ENCODE measurements around the gene CAPN3. TPM values are rescaled to one million over a fixed set of nuclear protein-coding genes. Genes with fewer than 3 reads are reported as not detected.

Gene CAPN3
- total RNA-seq, 3 donors from 2014 or later (not counting 1 experiment from before 2014, with no cell fraction given): 5.5 to 10.8 (median 6.8) TPM

DNA sequence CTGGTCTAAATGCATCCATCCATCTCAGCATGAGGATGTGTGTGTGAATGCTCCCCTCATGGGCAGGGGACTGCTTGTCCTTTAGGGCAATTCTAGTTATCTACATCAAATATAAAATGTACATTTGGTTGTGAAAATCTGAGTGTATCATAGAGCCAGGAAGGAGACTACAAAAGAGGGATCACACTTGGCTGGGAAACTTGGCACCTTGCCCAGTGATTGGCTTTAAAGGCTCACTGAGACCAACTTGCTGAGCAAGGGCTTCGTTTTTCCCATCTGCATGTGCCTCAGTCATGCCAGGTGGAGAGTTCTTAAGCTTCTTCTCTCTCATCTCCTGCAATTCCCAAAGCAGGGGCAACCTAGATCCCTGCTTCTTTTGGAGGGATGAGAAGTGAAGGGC, 5.2 kb downstream of the CAPN3 start:
- Mint-ChIP-seq H3K4me3 (no peak overlapping the region), H3K36me3 (no peaks in the 10 kb centered on the region), H3K27ac (no peak overlapping the region), H3K27me3 (ENCODE audit: low read depth in 2 of 2) (no peaks in the 10 kb centered on the region), H3K4me1 (peaks cover 0 to 5% of the 10 kb centered on the region in 2 donors), H3K9me3 (no peaks in the 10 kb centered on the region)
- ATAC-seq (no peak), DNase-seq (peak in 1 of 2 donors; percentile 6)
- intact Hi-C loops (cut with micrococcal nuclease): no loop called here
- Histone ChIP-seq H3K27ac (ENCODE audit: low read length) (no peak overlapping the region), H3K9me3 (ENCODE audit: control insufficient read depth, insufficient read depth, low read length) (no peaks in the 10 kb centered on the region), H3K4me1 (ENCODE audit: control insufficient read depth, insufficient read depth, low read length) (no peaks in the 10 kb centered on the region), H3K4me3 (ENCODE audit: low read length) (no peak overlapping the region), H3K36me3 (ENCODE audit: control insufficient read depth, insufficient read depth, low read length) (no peaks in the 10 kb centered on the region), H3K27me3 (ENCODE audit: control insufficient read depth, insufficient read depth, low read length) (no peaks in the 10 kb centered on the region)
- no peak for TF ChIP-seq CTCF (IDR thresholded peaks at IDR 0.05)
- 92% methylated on average over 1 of the region's 1 CpG for WGBS (ENCODE audit: insufficient coverage)

DNA sequence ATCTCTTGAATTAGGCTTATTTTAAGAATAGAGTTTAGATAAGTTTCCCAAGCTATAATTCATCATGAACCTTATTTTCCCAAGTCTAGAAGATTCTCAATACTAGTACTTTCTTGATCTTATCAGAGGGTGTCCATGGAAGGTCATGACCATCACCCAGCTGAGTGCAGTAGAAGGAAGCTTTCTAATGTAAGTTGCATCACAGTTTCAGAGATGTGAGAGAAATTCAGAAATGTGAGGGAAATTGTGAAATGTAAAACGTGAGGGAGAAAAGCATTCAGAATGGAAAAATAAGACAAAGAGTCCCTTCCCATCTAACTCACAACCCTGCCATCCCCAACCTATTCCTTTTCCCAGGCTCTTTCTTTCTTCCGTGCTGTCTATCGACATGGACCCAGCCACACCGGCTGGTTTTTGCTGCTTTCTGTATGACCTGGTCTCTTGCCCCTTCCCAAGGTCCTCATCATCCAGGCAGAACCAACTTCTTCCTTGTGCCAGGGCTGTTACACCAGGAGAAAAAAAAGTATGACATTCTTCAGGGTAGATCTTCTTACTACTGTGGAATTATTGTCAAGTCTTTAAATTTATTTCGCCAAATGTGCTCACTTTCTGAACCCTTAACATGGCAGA, 6.7 kb downstream of the CAPN3 start:
- no peaks in the 10 kb centered on the region for H3K36me3 ChIP-seq (ENCODE audit: control insufficient read depth, insufficient read depth, low read length)
- H3K27ac ChIP-seq (ENCODE audit: low read length): no peak overlapping the region
- TF ChIP-seq CTCF (IDR thresholded peaks at IDR 0.05): no peak

DNA sequence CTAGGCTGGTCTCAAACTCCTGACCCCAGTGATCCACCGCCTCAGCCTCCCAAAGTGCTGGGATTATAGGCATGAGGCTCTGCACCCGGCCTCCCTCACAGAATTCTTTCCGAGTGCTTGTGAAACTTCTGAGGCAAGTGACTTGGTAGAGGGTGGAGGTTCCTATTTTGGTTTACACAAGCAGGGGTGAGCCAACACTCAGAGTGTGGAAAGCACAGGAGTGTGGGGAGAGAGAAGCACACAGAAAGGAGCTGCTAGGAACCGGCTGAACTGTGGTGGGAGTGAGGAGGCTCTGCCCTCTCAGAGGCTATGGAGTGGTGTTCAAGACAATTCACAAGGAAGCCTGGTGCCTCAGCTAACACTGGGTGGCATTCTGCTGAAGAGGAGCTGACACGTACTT, 7.7 kb downstream of the CAPN3 start:
- Mint-ChIP-seq H3K27ac (no peak overlapping the region), H3K4me1 (no peaks in the 10 kb centered on the region), H3K9me3 (no peaks in the 10 kb centered on the region), H3K4me3 (no peak overlapping the region), H3K27me3 (ENCODE audit: low read depth in 2 of 2) (no peaks in the 10 kb centered on the region), H3K36me3 (no peaks in the 10 kb centered on the region)
- no peak for TF ChIP-seq CTCF (IDR thresholded peaks at IDR 0.05)
- H3K4me3 ChIP-seq (ENCODE audit: low read length): no peak overlapping the region
- no peak overlapping the region for H3K27ac ChIP-seq (ENCODE audit: low read length)
- no peaks in the 10 kb centered on the region for H3K9me3 ChIP-seq (ENCODE audit: control insufficient read depth, insufficient read depth, low read length)
- intact Hi-C loops (cut with micrococcal nuclease): no loop called here
- 91% methylated on average over 5 of the region's 5 CpGs for WGBS (ENCODE audit: insufficient coverage)
- H3K27me3 ChIP-seq (ENCODE audit: control insufficient read depth, insufficient read depth, low read length): no peaks in the 10 kb centered on the region
- H3K4me1 ChIP-seq (ENCODE audit: control insufficient read depth, insufficient read depth, low read length): no peaks in the 10 kb centered on the region
- DNase-seq: no peak
- no peaks in the 10 kb centered on the region for H3K36me3 ChIP-seq (ENCODE audit: control insufficient read depth, insufficient read depth, low read length)
- ATAC-seq: peak in 1 of 3 donors; percentile 49

More for the DNA sequence above, 6.7 kb downstream of the CAPN3 start:
- 93% methylated on average over 3 of the region's 5 CpGs for WGBS (ENCODE audit: insufficient coverage)
- no peaks in the 10 kb centered on the region for H3K27me3 ChIP-seq (ENCODE audit: control insufficient read depth, insufficient read depth, low read length)
- H3K4me3 ChIP-seq (ENCODE audit: low read length): no peak overlapping the region
- H3K4me1 ChIP-seq (ENCODE audit: control insufficient read depth, insufficient read depth, low read length): no peaks in the 10 kb centered on the region
- H3K27me3 Mint-ChIP-seq (ENCODE audit: low read depth in 2 of 2): no peaks in the 10 kb centered on the region
- intact Hi-C loops (cut with micrococcal nuclease): no loop called here
- no peaks in the 10 kb centered on the region for H3K9me3 Mint-ChIP-seq
- DNase-seq: no peak
- no peak for ATAC-seq
- peaks cover 0 to 5% of the 10 kb centered on the region in 2 donors for H3K4me1 Mint-ChIP-seq
- H3K9me3 ChIP-seq (ENCODE audit: control insufficient read depth, insufficient read depth, low read length): no peaks in the 10 kb centered on the region
- no peak overlapping the region for H3K4me3 Mint-ChIP-seq
- no peak overlapping the region for H3K27ac Mint-ChIP-seq
- H3K36me3 Mint-ChIP-seq: no peaks in the 10 kb centered on the region

DNA sequence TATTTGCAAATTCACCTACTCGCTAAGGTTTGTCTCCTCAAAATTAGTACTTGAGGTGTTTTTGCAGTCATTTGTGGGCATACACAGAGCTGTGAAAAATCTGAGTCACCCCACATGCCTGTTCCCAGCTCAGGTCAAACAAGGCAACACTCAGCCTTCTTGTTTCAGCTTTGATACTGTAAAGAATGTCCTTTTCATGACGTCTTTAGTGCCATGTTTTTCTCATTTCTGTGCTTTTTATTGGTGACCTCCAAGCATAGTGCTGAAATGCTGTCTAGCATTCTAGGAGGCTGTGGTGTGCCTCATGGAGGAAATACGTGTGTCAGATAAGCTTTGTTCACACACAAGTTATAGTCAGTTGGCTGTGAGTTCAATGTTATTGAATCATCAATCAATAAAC, 8.8 kb downstream of the CAPN3 start:
- H3K27me3 ChIP-seq (ENCODE audit: control insufficient read depth, insufficient read depth, low read length): no peaks in the 10 kb centered on the region
- H3K9me3 ChIP-seq (ENCODE audit: control insufficient read depth, insufficient read depth, low read length): no peaks in the 10 kb centered on the region
- no peaks in the 10 kb centered on the region for H3K36me3 ChIP-seq (ENCODE audit: control insufficient read depth, insufficient read depth, low read length)
- no peaks in the 10 kb centered on the region for H3K9me3 Mint-ChIP-seq
- intact Hi-C loops (cut with micrococcal nuclease): no loop called here
- no peaks in the 10 kb centered on the region for H3K27me3 Mint-ChIP-seq (ENCODE audit: low read depth in 2 of 2)
- no peak overlapping the region for H3K4me3 ChIP-seq (ENCODE audit: low read length)
- TF ChIP-seq CTCF (IDR thresholded peaks at IDR 0.05): no peak
- DNase-seq: no peak
- WGBS (ENCODE audit: insufficient coverage): 89% methylated on average over 2 of the region's 3 CpGs
- no peaks in the 10 kb centered on the region for H3K4me1 ChIP-seq (ENCODE audit: control insufficient read depth, insufficient read depth, low read length)
- no peaks in the 10 kb centered on the region for H3K4me1 Mint-ChIP-seq
- no peak overlapping the region for H3K27ac Mint-ChIP-seq
- no peak overlapping the region for H3K27ac ChIP-seq (ENCODE audit: low read length)
- no peak overlapping the region for H3K4me3 Mint-ChIP-seq
- ATAC-seq: no peak
- H3K36me3 Mint-ChIP-seq: no peaks in the 10 kb centered on the region

All from natural killer cell (primary cell).